ENCODE results near the gene NAALAD2.
"Not testable (repeated sequence)": the region's sequence is repeated elsewhere in the genome, so short reads cannot be mapped to it uniquely, and the experiment has no call there.

The NAALAD2 gene

GRCh38 chr11:90197377-90197776, 62.9 kb downstream of the NAALAD2 start:
- no peak for DNase-seq

- no peak for DNase-seq
Observed at GRCh38 chr11:90202342-90202741, 67.9 kb downstream of the NAALAD2 start.

GRCh38 chr11:90204407-90204806, 69.9 kb downstream of the NAALAD2 start:
- no peak for DNase-seq

- DNase-seq, result peak; percentile 67
Observed at GRCh38 chr11:90204832-90205646, 70.6 kb downstream of the NAALAD2 start.

- not testable (repeated sequence) for DNase-seq
Observed at GRCh38 chr11:90207992-90208391, 73.5 kb downstream of the NAALAD2 start.

GRCh38 chr11:90208857-90209256, 74.4 kb downstream of the NAALAD2 start:
- no peak for DNase-seq

GRCh38 chr11:90213322-90213721, 78.9 kb downstream of the NAALAD2 start:
- no peak for DNase-seq

GRCh38 chr11:90216611-90217010, 82.1 kb downstream of the NAALAD2 start:
- no peak for DNase-seq

- no peak for DNase-seq
Observed at GRCh38 chr11:90218606-90219005, 84.1 kb downstream of the NAALAD2 start.

- DNase-seq, result no peak
Observed at GRCh38 chr11:90219438-90219837, 85.0 kb downstream of the NAALAD2 start.

- no peak for DNase-seq
Observed at GRCh38 chr11:90220391-90220790, 85.9 kb downstream of the NAALAD2 start.

GRCh38 chr11:90221803-90222458, 87.5 kb downstream of the NAALAD2 start:
- no peak for DNase-seq

- DNase-seq, result peak; percentile 92
Observed at GRCh38 chr11:90222459-90223247, 88.2 kb downstream of the NAALAD2 start, which contains the start of gene CHORDC1. Gene CHORDC1 (minus strand): TSS chr11:90223049. CDS start chr11:90222954, 95 bp downstream.

- DNase-seq, result no peak
Observed at GRCh38 chr11:90223248-90223585, 88.8 kb downstream of the NAALAD2 start.

- DNase-seq, result no peak
Observed at GRCh38 chr11:90228056-90228455, 93.6 kb downstream of the NAALAD2 start.

GRCh38 chr11:90229791-90230190, 95.3 kb downstream of the NAALAD2 start:
- no peak for DNase-seq

- DNase-seq, result no peak
Observed at GRCh38 chr11:90234977-90235376, 100.5 kb downstream of the NAALAD2 start.

- no peak for DNase-seq
Observed at GRCh38 chr11:90235526-90235925, 101.1 kb downstream of the NAALAD2 start.

GRCh38 chr11:90237004-90237403, 102.5 kb downstream of the NAALAD2 start:
- no peak for DNase-seq

GRCh38 chr11:90239967-90240636, 105.6 kb downstream of the NAALAD2 start:
- not testable (repeated sequence) for DNase-seq

GRCh38 chr11:90241414-90241813, 107.0 kb downstream of the NAALAD2 start:
- peak; percentile 35 for DNase-seq

Data from DMS79 treated with DMSO at 0.1 percent for 48 hours (cell line).